ENCODE data around the gene PSAT1.

PSAT1 gene

GRCh38 chr9:78252616-78253015 is 44.3 kb upstream of the PSAT1 start:
- Histone ChIP-seq H3K9me3 (ENCODE audit: insufficient read depth, low read length, severe bottlenecking) (no peaks in the 10 kb centered on the region), H3K79me2 (ENCODE audit: insufficient read depth, low read length) (no peaks in the 10 kb centered on the region), H3K27me3 (ENCODE audit: insufficient read depth, low read length, poor library complexity) (no peaks in the 10 kb centered on the region), H3K27ac (ENCODE audit: low read length) (no peak overlapping the region), H3K36me3 (ENCODE audit: insufficient read depth, low read length) (peaks cover 72% of the 10 kb centered on the region), H3K4me2 (ENCODE audit: insufficient read depth, low read length) (no peak overlapping the region), H2AFZ (ENCODE audit: low read depth, low read length) (no peak overlapping the region), H3K4me3 (ENCODE audit: low read depth in 1 of 2, low read length in 2 of 2) (no peak overlapping the region), H3K9ac (ENCODE audit: low read depth, low read length) (no peak overlapping the region), H4K20me1 (ENCODE audit: insufficient read depth, low read length) (no peaks in the 10 kb centered on the region), H3K4me1 (ENCODE audit: insufficient read depth, low read length) (no peaks in the 10 kb centered on the region)
- DNase-seq = no peak
- no peak for ATAC-seq (ENCODE audit: insufficient read depth, low read depth)
- TF ChIP-seq CTCF (IDR thresholded peaks at IDR 0.05; ENCODE audit: borderline replicate concordance, extremely low read depth, low read length, poor library complexity, severe bottlenecking) (no peak), EZH2 (IDR thresholded peaks at IDR 0.05; ENCODE audit: borderline replicate concordance, low read depth, low read length, severe bottlenecking) (no peak)

GRCh38 chr9:78253285-78253684 is 43.6 kb upstream of the PSAT1 start:
- Histone ChIP-seq H3K4me1 (ENCODE audit: insufficient read depth, low read length) (no peaks in the 10 kb centered on the region), H3K4me3 (ENCODE audit: low read depth in 1 of 2, low read length in 2 of 2) (no peak overlapping the region), H3K9ac (ENCODE audit: low read depth, low read length) (no peak overlapping the region), H3K36me3 (ENCODE audit: insufficient read depth, low read length) (peaks cover 74% of the 10 kb centered on the region), H3K79me2 (ENCODE audit: insufficient read depth, low read length) (no peaks in the 10 kb centered on the region), H3K27ac (ENCODE audit: low read length) (no peak overlapping the region), H2AFZ (ENCODE audit: low read depth, low read length) (no peak overlapping the region), H3K4me2 (ENCODE audit: insufficient read depth, low read length) (no peak overlapping the region), H3K9me3 (ENCODE audit: insufficient read depth, low read length, severe bottlenecking) (no peaks in the 10 kb centered on the region), H4K20me1 (ENCODE audit: insufficient read depth, low read length) (no peaks in the 10 kb centered on the region), H3K27me3 (ENCODE audit: insufficient read depth, low read length, poor library complexity) (no peaks in the 10 kb centered on the region)
- no peak for TF ChIP-seq CTCF (IDR thresholded peaks at IDR 0.05; ENCODE audit: borderline replicate concordance, extremely low read depth, low read length, poor library complexity, severe bottlenecking)
- no peak for TF ChIP-seq EZH2 (IDR thresholded peaks at IDR 0.05; ENCODE audit: borderline replicate concordance, low read depth, low read length, severe bottlenecking)
- no peak for ATAC-seq (ENCODE audit: insufficient read depth, low read depth)
- DNase-seq = no peak

GRCh38 chr9:78261403-78262001 is 35.4 kb upstream of the PSAT1 start:
- Histone ChIP-seq H3K27me3 (ENCODE audit: insufficient read depth, low read length, poor library complexity) (no peaks in the 10 kb centered on the region), H3K4me3 (ENCODE audit: low read depth in 1 of 2, low read length in 2 of 2) (no peak overlapping the region), H3K4me1 (ENCODE audit: insufficient read depth, low read length) (no peaks in the 10 kb centered on the region), H2AFZ (ENCODE audit: low read depth, low read length) (no peak overlapping the region), H3K4me2 (ENCODE audit: insufficient read depth, low read length) (no peak overlapping the region), H3K79me2 (ENCODE audit: insufficient read depth, low read length) (no peaks in the 10 kb centered on the region), H3K36me3 (ENCODE audit: insufficient read depth, low read length) (peaks cover 52% of the 10 kb centered on the region), H3K9me3 (ENCODE audit: insufficient read depth, low read length, severe bottlenecking) (no peaks in the 10 kb centered on the region), H3K27ac (ENCODE audit: low read length) (no peak overlapping the region), H4K20me1 (ENCODE audit: insufficient read depth, low read length) (no peaks in the 10 kb centered on the region), H3K9ac (ENCODE audit: low read depth, low read length) (no peak overlapping the region)
- DNase-seq (no peak), ATAC-seq (ENCODE audit: insufficient read depth, low read depth) (peak; percentile 49; the same call in 1 of the 3 replicates)
- TF ChIP-seq CTCF (IDR thresholded peaks at IDR 0.05; ENCODE audit: borderline replicate concordance, extremely low read depth, low read length, poor library complexity, severe bottlenecking) (peak; percentile 59), EZH2 (IDR thresholded peaks at IDR 0.05; ENCODE audit: borderline replicate concordance, low read depth, low read length, severe bottlenecking) (no peak)

Measured in DND-41 (cell line).